ENCODE results near the gene RUNDC1.
"Not testable (repeated sequence)": the region's sequence is repeated elsewhere in the genome, so short reads cannot be mapped to it uniquely, and the experiment has no call there.

The RUNDC1 gene

GRCh38 chr17:42980274-42980765 is at the start of gene RUNDC1:
Gene RUNDC1, plus strand, starts transcription at chr17:42980565. Its CDS starts 12 bp downstream, at chr17:42980577.
- DNase-seq (ENCODE audit: low read depth), result peak; percentile 61

GRCh38 chr17:42937712-42938596 is 42.4 kb upstream of the RUNDC1 start:
- DNase-seq (ENCODE audit: low read depth), result peak; percentile 25

- no peak for DNase-seq (ENCODE audit: low read depth)
These were observed 36.2 kb upstream of the RUNDC1 start for GRCh38 chr17:42944211-42944610.

- DNase-seq (ENCODE audit: low read depth), result no peak
These were observed 33.6 kb upstream of the RUNDC1 start for GRCh38 chr17:42946812-42947211.

- no peak for DNase-seq (ENCODE audit: low read depth)
These were observed 30.2 kb upstream of the RUNDC1 start for GRCh38 chr17:42950044-42950783.

- no peak for DNase-seq (ENCODE audit: low read depth)
These were observed 26.7 kb upstream of the RUNDC1 start for GRCh38 chr17:42953669-42954068.

GRCh38 chr17:42964161-42964932 is 16.0 kb upstream of the RUNDC1 start, which contains the start of gene AARSD1:
Gene AARSD1, minus strand, starts transcription at chr17:42964454. Its CDS starts 14 bp downstream, at chr17:42964440.
- DNase-seq (ENCODE audit: low read depth), result peak; percentile 88

GRCh38 chr17:42967925-42968324 is 12.4 kb upstream of the RUNDC1 start:
- no peak for DNase-seq (ENCODE audit: low read depth)

- no peak for DNase-seq (ENCODE audit: low read depth)
These were observed 11.3 kb upstream of the RUNDC1 start for GRCh38 chr17:42969001-42969581.

GRCh38 chr17:42971589-42971988 is 8.8 kb upstream of the RUNDC1 start:
- no peak for DNase-seq (ENCODE audit: low read depth)

GRCh38 chr17:42973323-42973722 is 7.0 kb upstream of the RUNDC1 start:
- DNase-seq (ENCODE audit: low read depth), result not testable (repeated sequence)

GRCh38 chr17:42975265-42975664 is 5.1 kb upstream of the RUNDC1 start:
- no peak for DNase-seq (ENCODE audit: low read depth)

GRCh38 chr17:42975701-42976100 is 4.7 kb upstream of the RUNDC1 start:
- not testable (repeated sequence) for DNase-seq (ENCODE audit: low read depth)

- DNase-seq (ENCODE audit: low read depth), result no peak
These were observed 673 bp upstream of the RUNDC1 start, which contains the start of gene PTGES3L for GRCh38 chr17:42979511-42980273. Gene PTGES3L, minus strand, starts transcription at chr17:42980080. Its CDS starts 27 bp downstream, at chr17:42980053.

- DNase-seq (ENCODE audit: low read depth), result no peak
These were observed 517 bp downstream of the RUNDC1 start for GRCh38 chr17:42980766-42981397.

GRCh38 chr17:42982266-42982665 is 1.9 kb downstream of the RUNDC1 start:
- no peak for DNase-seq (ENCODE audit: low read depth)

GRCh38 chr17:42985225-42985624 is 4.9 kb downstream of the RUNDC1 start:
- DNase-seq (ENCODE audit: low read depth), result no peak

- no peak for DNase-seq (ENCODE audit: low read depth)
These were observed 8.8 kb downstream of the RUNDC1 start for GRCh38 chr17:42989141-42989540.

- no peak for DNase-seq (ENCODE audit: low read depth)
These were observed 9.6 kb downstream of the RUNDC1 start for GRCh38 chr17:42989726-42990652.
